HTERT RPE-1 (cell line): ENCODE data around the gene ARHGAP12.
"Not testable (repeated sequence)": the region's sequence is repeated elsewhere in the genome, so short reads cannot be mapped to it uniquely, and the experiment has no call there.

Experiments
- in situ Hi-C: fragments of 300-500 bp; cut with MboI; formaldehyde crosslinking; loops from 4 replicates; pipeline ENCODE4 v1.14.3; 2020; ENCODE audit warnings: low sequenced_read_pairs

Gene ARHGAP12, protein sequence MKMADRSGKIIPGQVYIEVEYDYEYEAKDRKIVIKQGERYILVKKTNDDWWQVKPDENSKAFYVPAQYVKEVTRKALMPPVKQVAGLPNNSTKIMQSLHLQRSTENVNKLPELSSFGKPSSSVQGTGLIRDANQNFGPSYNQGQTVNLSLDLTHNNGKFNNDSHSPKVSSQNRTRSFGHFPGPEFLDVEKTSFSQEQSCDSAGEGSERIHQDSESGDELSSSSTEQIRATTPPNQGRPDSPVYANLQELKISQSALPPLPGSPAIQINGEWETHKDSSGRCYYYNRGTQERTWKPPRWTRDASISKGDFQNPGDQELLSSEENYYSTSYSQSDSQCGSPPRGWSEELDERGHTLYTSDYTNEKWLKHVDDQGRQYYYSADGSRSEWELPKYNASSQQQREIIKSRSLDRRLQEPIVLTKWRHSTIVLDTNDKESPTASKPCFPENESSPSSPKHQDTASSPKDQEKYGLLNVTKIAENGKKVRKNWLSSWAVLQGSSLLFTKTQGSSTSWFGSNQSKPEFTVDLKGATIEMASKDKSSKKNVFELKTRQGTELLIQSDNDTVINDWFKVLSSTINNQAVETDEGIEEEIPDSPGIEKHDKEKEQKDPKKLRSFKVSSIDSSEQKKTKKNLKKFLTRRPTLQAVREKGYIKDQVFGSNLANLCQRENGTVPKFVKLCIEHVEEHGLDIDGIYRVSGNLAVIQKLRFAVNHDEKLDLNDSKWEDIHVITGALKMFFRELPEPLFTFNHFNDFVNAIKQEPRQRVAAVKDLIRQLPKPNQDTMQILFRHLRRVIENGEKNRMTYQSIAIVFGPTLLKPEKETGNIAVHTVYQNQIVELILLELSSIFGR

DNA sequence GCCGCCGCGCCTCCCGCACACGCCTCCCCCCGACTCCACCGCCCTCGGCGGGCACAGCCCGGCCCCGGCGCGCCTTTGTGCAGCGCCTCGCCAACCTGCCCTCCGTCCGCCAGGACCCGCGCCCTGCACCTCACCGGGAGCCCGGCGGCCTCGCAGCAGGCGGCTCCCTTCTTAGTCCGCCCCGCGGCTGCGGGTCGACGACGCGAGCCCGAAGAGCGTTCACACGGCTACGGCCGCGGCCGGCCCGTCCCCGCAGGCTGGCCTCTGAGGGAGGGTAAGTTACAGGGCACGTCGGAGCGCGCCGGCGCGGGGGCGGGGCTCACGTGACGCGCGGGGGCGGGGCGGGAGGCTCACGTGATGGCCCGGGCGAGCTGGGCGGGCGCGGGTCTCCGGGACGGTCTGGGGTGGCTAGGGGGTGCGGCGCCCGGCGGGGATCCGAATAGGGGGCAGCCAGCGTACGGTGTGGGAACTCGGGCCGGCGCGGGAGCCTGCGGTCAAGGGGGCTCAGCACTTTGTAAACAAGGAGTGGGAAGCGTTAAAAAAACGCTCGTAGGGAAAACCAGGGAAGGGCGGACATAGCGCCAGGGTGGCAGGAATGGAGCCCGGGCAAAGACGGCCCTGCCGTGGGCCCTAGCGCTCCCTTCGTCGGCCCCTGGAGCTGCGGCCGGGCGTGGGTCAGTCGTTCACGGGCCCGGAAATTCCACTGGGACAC lies at the start of gene ARHGAP12:
Gene ARHGAP12 (minus strand): TSS at position 283 of the 712 bp plus-strand sequence. CDS start 19,976 bp downstream, outside the sequence.
- in situ Hi-C loops = no loop called here

DNA sequence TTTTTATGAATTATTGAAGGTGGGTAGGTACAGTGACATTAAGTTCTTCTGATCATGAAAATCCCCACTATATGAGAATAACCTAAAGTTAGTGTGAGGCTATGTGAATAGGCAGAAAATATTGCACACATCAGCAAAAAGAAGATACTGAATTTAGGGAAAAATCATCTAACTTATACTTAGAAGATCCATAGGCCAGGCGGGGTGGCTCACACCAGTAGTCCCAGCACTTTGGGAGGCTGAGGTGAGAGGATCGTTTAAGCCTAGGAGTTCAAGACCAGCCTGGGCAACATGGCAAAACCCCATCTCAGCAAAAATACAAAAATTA lies 49.5 kb upstream of the ARHGAP12 start:
- in situ Hi-C loops = no loop called here

DNA sequence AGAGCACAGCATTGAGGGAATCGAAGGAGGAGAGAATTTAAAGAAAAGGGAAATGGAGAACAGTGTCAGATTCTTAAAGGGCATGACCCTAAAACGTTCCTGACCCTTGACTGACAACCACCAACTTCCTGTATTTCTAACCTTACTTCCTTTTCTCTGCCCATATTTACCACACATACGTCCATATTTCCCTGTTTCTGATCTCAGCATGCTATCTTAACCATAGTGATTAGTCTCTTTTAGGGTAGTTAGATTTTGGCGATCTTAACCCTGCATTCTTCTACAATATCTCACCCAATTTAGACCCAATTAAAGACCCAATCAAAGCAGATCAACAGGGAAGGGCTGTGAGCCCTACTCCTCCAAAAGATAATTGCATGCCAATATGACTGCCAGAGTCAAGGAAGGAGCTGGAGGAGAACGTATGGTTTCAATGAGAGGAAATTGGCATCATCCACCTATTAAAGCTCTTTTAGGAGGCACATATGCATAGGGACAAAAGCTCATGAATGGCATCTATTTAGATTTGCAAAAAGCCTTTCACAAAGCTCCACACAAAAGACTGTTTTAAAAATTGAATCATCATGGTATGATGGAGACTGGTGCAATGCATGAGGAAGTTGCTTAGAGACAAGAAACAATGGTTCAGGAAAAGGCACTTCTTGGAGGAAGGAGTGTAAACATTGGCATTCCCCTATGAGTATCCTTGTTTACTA lies 49.0 kb upstream of the ARHGAP12 start:
- in situ Hi-C loops = no loop called here

- in situ Hi-C loops = no loop called here
Observed at GRCh38 chr10:31975157-31975765, 46.6 kb upstream of the ARHGAP12 start.

DNA sequence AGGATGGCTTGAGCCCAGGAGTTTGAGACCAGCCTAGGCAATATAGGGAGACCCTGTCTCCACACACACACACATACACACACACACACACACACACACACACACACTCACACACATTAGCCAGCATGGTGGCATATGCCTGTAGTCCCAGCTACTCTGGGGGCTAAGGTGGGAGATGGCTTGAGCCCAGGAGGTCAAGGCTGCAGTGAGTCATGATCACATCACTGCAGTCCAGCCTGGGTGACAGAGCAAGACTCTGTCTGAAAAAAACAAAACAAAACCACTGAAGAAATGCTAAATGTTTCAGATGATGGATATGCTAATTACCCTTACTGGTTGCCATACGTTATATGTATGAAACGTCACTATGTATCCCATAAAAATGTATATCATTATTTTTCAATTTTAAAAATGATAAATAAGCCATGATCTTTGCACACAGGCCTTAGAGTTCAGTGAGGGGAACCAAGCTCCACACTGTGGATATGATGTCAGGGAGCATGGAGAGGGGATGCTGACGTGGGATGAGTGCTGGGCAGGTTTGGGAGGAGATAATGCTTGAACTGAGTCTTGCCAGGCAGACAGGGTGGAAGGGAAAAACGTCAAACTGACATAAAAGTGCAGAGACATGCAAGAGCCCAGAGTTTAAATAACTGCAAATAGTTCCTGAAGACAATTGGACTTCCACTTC lies 45.9 kb upstream of the ARHGAP12 start:
- in situ Hi-C loops = no loop called here

DNA sequence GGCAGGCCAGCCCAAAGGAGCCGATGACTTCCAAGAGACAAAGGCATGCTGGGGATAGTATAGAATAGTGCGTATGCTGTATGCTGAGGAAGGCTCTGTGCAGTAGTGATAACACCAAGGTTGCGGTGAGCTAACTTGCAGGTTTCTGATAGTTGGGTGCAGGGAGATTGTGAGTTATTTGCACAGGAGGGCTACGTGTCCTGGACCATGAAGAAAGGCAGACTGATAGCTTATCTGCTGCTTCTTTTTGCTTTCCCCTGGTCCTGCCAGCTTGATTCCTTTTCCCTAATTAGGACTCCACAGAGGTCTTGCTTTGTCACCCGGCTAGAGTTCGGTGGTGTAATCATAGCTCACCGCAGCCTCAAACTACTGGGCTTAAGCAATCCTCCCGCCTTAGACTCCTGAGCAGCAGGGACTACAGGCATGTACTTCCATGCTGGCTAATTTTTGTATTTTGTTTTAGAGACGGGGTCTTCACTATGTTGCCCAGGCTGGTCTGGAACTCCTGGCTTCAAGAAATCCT lies 43.9 kb upstream of the ARHGAP12 start:
- in situ Hi-C loops = no loop called here

DNA sequence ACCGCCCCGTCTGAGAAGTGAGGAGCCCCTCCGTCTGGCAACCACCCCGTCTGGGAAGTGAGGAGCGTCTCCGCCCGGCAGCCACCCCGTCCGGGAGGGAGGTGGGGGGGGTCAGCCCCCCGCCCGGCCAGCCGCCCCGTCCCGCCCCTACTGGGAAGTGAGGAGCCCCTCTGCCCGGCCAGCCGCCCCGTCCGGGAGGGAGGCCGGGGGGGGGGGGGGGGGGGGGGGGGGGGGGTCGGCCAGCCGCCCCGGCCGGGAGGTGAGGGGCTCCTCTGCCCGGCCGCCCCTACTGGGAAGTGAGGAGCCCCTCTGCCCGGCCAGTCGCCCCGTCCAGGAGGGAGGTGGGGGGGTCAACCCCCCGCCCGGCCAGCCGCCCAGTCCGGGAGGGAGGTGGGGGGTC lies 41.2 kb upstream of the ARHGAP12 start:
- in situ Hi-C loops = not testable (repeated sequence)

- in situ Hi-C loops = no loop called here
Observed at GRCh38 chr10:31963589-31963980, 35.0 kb upstream of the ARHGAP12 start.

DNA sequence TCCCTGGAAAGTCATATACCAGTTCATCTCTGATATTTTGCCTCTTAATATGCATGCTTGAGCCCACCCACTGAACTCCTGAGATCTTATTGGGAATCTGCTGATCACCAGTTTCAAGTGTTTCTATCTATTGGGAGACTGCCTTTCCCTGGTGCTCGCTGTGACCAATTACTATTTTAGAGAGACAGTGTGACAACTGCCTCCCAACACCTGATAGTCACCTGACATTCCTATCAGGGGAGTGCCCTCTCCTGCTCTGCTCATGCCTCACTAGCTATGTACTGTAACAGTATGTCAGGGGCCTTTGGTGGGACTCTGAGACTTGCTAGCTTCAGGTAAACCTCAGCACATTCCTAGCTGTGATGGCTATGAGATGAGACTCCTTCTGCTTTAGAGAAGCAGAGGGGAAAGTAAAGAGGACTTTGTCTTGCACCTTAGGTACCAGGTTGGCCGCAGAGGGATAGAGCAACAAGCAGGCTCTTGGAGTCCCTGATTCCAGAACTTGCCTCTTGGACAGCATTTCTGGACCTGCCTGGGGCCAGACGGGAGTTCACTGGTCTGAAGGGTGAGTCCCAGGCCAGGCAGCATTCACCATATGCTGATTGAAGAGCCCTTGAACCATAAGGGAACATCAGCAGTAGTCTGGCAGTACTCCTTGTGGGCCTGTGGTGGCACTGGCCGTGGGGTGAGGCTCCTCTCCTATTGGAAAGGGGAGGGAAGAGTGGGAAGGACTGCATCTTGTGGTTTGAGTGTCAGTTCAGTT lies 34.4 kb upstream of the ARHGAP12 start:
- in situ Hi-C loops = no loop called here

DNA sequence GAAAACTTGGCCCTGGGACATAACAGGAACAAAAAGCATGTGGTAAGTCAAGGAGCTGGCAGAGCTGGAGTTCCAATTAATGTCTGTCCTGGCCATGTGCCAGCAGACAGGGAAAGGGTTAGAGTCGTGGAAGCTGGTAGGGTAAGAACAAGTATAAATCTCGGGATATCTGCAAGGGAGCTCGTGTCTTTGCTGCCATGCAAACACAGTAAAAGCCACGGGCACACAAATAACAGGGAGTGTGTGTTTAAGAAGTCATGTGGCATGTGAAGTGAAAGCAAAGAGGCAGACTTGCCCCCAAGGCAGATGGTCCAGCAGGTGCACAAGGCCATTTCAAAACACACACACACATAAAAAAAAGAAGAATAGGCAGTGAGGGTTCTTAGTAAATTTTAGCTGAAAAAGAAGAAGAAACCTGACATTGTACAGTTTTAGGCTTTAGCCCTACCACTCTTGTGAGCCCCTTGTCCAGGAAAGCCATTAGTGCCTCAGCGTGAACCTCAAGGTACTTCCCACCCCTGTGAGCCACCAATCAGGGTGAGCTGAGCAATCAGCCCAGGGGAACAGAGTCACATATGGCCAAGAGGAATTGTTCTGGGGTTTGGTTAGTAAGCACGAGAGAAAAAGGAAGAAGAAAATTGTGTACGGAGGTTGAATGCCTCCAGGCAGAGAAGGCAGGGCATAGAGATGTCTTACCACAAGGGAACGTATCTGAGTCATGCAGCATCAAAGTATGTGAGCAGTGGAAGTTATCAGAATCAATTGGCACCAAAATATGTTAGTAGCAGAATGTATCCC lies 32.8 kb upstream of the ARHGAP12 start:
- in situ Hi-C loops = no loop called here

- in situ Hi-C loops = no loop called here
Observed at GRCh38 chr10:31959461-31960173, 31.0 kb upstream of the ARHGAP12 start.

GRCh38 chr10:31958856-31959255 lies 30.2 kb upstream of the ARHGAP12 start:
- in situ Hi-C loops = no loop called here

- in situ Hi-C loops = no loop called here
Observed at GRCh38 chr10:31956200-31956946, 27.7 kb upstream of the ARHGAP12 start.

DNA sequence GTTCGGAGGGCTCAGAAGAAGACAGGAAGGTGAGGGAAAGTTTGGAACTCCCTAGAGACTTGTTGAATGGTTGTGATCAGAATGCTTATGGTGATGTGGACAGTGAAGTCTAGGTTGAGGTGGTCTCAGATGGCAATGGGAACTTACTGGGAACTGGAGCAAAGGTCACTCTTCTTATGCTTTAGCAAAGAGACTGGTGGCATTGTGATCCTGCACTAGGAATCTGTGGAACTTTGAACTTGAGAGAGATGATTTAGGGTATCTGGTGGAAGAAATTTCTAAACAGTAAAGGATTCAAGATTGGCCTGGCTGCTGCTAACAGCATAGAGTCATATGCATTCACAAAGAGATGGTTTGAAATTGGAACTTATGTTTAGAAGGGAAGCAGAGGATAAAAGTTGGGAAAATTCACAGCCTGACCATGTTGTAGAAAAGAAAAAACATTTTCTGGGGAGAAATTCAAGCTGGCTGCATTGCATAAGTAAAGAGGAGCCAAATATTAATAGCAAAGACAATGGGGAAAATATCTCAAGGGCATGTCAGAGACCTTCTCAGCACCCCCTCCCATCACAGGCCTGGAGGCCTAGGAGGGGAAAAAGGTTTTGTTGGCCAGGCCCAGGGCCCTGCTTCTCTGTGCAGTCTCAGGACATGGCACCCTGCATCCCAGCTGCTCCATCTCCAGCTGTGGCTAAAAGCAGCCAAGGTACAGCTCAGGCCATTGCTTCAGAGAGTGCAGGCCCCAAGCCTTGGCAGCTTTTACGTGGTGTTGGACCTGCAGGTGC lies 26.0 kb upstream of the ARHGAP12 start:
- in situ Hi-C loops = no loop called here

- in situ Hi-C loops = no loop called here
Observed at GRCh38 chr10:31953480-31953879, 24.8 kb upstream of the ARHGAP12 start.

DNA sequence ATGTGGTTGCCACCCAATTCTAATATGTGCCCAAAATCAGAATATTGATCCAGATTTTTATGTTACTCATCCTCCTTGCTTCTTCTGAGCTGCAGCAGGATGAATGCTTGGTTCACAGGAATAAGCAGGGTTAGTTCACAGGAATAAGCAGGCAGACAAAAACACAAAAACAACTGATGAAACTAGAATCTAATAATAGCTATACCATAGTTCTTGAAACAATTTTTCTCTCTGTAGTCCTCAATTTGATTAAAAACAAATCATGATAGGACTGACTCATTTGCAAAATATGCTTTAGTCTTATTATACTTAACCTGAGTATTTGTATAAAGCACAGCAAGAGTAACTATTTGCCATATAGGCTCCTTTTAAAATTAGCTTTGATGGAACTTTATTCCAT lies 24.4 kb upstream of the ARHGAP12 start:
- in situ Hi-C loops = no loop called here
